HL-60 (cell line): ENCODE results near the gene ADISSP.

Source experiments
- DNase-seq, 2 experiments: peaks; one replicate each; pipeline ENCODE4 v3.0.0-alpha.2; 2010 to 2020; ENCODE audit warnings: low read depth in 1 of 2, low spot score in 1 of 2
- H3K27ac ChIP-seq: fragments of 250-450 bp; sonication (Bioruptor Pico); replicated peaks from 2 replicates; pipeline ENCODE4 v1.5.1; 2020; ENCODE audit warnings: mild to moderate bottlenecking, moderate library complexity
- H3K27me3 ChIP-seq: fragments of 250-450 bp; sonication (Bioruptor Pico); 2 replicates; pipeline ENCODE4 v1.5.1; 2021; ENCODE audit warnings: mild to moderate bottlenecking, moderate library complexity; ENCODE audit not compliant: insufficient read depth, poor library complexity, severe bottlenecking
- H3K4me3 ChIP-seq: replicated peaks from 2 replicates; pipeline ENCODE4 v1.5.1; 2011; ENCODE audit warnings: mild to moderate bottlenecking, control low read depth, low read length; ENCODE audit not compliant: insufficient read depth
- CTCF ChIP-seq: IDR thresholded peaks from one replicate; pipeline ENCODE4 v1.5.1; 2011; ENCODE audit warnings: low read length, control low read depth, inconsistent platforms; ENCODE audit not compliant: insufficient read depth
- GABPA ChIP-seq: IDR thresholded peaks from 2 replicates; pipeline ENCODE4 v1.6.1; 2012; ENCODE audit warnings: low read depth
- POLR2AphosphoS5 ChIP-seq: IDR thresholded peaks from 2 replicates; pipeline ENCODE4 v1.6.1; 2012; ENCODE audit warnings: low read depth
- REST ChIP-seq: IDR thresholded peaks from 2 replicates; pipeline ENCODE4 v1.6.1; 2012; ENCODE audit warnings: low read depth; ENCODE audit not compliant: insufficient replicate concordance
- SPI1 ChIP-seq: IDR thresholded peaks from 2 replicates; pipeline ENCODE4 v1.6.1; 2012; ENCODE audit warnings: low read depth, mild to moderate bottlenecking, borderline replicate concordance

Gene ADISSP

GRCh38 chr20:3803854-3804253 lies 36.3 kb upstream of the ADISSP start:
- Histone ChIP-seq H3K4me3 (no peak overlapping the region), H3K27me3 (no peaks in the 10 kb centered on the region), H3K27ac (no peak overlapping the region)
- no peak for DNase-seq
- TF ChIP-seq GABPA (no peak), SPI1 (no peak), REST (no peak), CTCF (no peak), POLR2AphosphoS5 (no peak)

GRCh38 chr20:3803289-3803688 lies 35.7 kb upstream of the ADISSP start:
- H3K27ac ChIP-seq: no peak overlapping the region

More at GRCh38 chr20:3803289-3803688, 35.7 kb upstream of the ADISSP start:
- no peak for DNase-seq
- Histone ChIP-seq H3K4me3 (no peak overlapping the region), H3K27me3 (no peaks in the 10 kb centered on the region)
- TF ChIP-seq SPI1 (no peak), REST (no peak), POLR2AphosphoS5 (no peak), GABPA (no peak), CTCF (no peak)
